BLaER1 (cell line): ENCODE measurements around the gene SLK.

ENCODE experiments used
- H3K27ac ChIP-seq: shearing (Covaris generic); formaldehyde crosslinking; 2 replicates; pipeline ENCODE4 v1.8.1; 2022
- H3K27me3 ChIP-seq: shearing (Covaris generic); formaldehyde crosslinking; 2 replicates; pipeline ENCODE4 v1.8.1; 2022
- H3K36me3 ChIP-seq: shearing (Covaris generic); formaldehyde crosslinking; 2 replicates; pipeline ENCODE4 v1.8.1; 2022
- H3K4me1 ChIP-seq: shearing (Covaris generic); formaldehyde crosslinking; 2 replicates; pipeline ENCODE4 v1.8.1; 2022
- H3K4me2 ChIP-seq: shearing (Covaris generic); formaldehyde crosslinking; 2 replicates; pipeline ENCODE4 v1.8.1; 2022
- H3K4me3 ChIP-seq: shearing (Covaris generic); formaldehyde crosslinking; 2 replicates; pipeline ENCODE4 v1.8.1; 2022
- H3K9ac ChIP-seq: shearing (Covaris generic); formaldehyde crosslinking; 2 replicates; pipeline ENCODE4 v1.8.1; 2022
- H3K9me3 ChIP-seq: shearing (Covaris generic); formaldehyde crosslinking; 2 replicates; pipeline ENCODE4 v1.8.1; 2022
- H4K20me1 ChIP-seq: shearing (Covaris generic); formaldehyde crosslinking; 2 replicates; pipeline ENCODE4 v1.8.1; 2022
- Cebpa-rat ChIP-seq: shearing (Covaris generic); IDR thresholded peaks from 2 replicates; pipeline ENCODE4 v1.8.1; 2022

SLK gene

GRCh38 chr10:103960103-103960502, 6.8 kb upstream of the SLK start:
- H3K36me3 ChIP-seq, result no peaks in the 10 kb centered on the region
- H3K4me2 ChIP-seq, result no peak overlapping the region
- no peak overlapping the region for H3K9ac ChIP-seq
- no peaks in the 10 kb centered on the region for H3K27me3 ChIP-seq
- no peaks in the 10 kb centered on the region for H3K4me1 ChIP-seq
- no peaks in the 10 kb centered on the region for H4K20me1 ChIP-seq
- H3K9me3 ChIP-seq, result no peaks in the 10 kb centered on the region
- no peak overlapping the region for H3K4me3 ChIP-seq
- no peak for TF ChIP-seq Cebpa-rat
- H3K27ac ChIP-seq, result no peak overlapping the region

- Histone ChIP-seq H3K36me3 (no peaks in the 10 kb centered on the region), H3K9me3 (no peaks in the 10 kb centered on the region), H3K4me1 (peaks cover 27% of the 10 kb centered on the region), H3K9ac (peak overlapping the region; percentile 96), H3K4me2 (peak overlapping the region; percentile 91), H3K4me3 (peak overlapping the region; percentile 96), H4K20me1 (peaks cover 49% of the 10 kb centered on the region), H3K27me3 (no peaks in the 10 kb centered on the region), H3K27ac (peak overlapping the region; percentile 94)
- TF ChIP-seq Cebpa-rat, result no peak
Observed at GRCh38 chr10:103967448-103968071, 620 bp downstream of the SLK start.

GRCh38 chr10:103968441-103969391, 1.8 kb downstream of the SLK start:
- Histone ChIP-seq H3K4me3 (peak overlapping the region; percentile 96), H3K4me1 (peaks cover 27% of the 10 kb centered on the region), H3K9ac (peak overlapping the region; percentile 96), H3K27me3 (no peaks in the 10 kb centered on the region), H3K27ac (no peak overlapping the region), H3K36me3 (no peaks in the 10 kb centered on the region), H4K20me1 (peaks cover 52% of the 10 kb centered on the region), H3K9me3 (no peaks in the 10 kb centered on the region), H3K4me2 (peak overlapping the region; percentile 91)
- no peak for TF ChIP-seq Cebpa-rat

GRCh38 chr10:103969436-103969835, 2.5 kb downstream of the SLK start:
- H4K20me1 ChIP-seq, result peaks cover 52% of the 10 kb centered on the region
- H3K9me3 ChIP-seq, result no peaks in the 10 kb centered on the region; the same call in 1 of the 2 replicates
- no peaks in the 10 kb centered on the region for H3K36me3 ChIP-seq
- H3K4me2 ChIP-seq, result peak overlapping the region; percentile 91
- H3K9ac ChIP-seq, result peak overlapping the region; percentile 57
- H3K4me3 ChIP-seq, result peak overlapping the region; percentile 96
- H3K27ac ChIP-seq, result no peak overlapping the region
- H3K27me3 ChIP-seq, result no peaks in the 10 kb centered on the region
- H3K4me1 ChIP-seq, result peaks cover 27% of the 10 kb centered on the region
- TF ChIP-seq Cebpa-rat, result no peak

GRCh38 chr10:103969857-103970627, 3.1 kb downstream of the SLK start:
- Histone ChIP-seq H3K4me3 (peak overlapping the region; percentile 96), H3K9me3 (peaks cover 4% of the 10 kb centered on the region; the same call in 1 of the 2 replicates), H3K4me2 (peak overlapping the region; percentile 91), H3K9ac (peak overlapping the region; percentile 57), H3K27ac (no peak overlapping the region), H4K20me1 (peaks cover 52% of the 10 kb centered on the region), H3K36me3 (no peaks in the 10 kb centered on the region), H3K4me1 (peaks cover 27% of the 10 kb centered on the region), H3K27me3 (no peaks in the 10 kb centered on the region)
- TF ChIP-seq Cebpa-rat, result no peak

- H3K4me3 ChIP-seq, result no peak overlapping the region
- H4K20me1 ChIP-seq, result peaks cover 45% of the 10 kb centered on the region; the same call in 1 of the 2 replicates
- peaks cover 7% of the 10 kb centered on the region for H3K4me1 ChIP-seq
- H3K27ac ChIP-seq, result no peak overlapping the region
- H3K27me3 ChIP-seq, result no peaks in the 10 kb centered on the region
- peaks cover 4% of the 10 kb centered on the region; the same call in 1 of the 2 replicates for H3K9me3 ChIP-seq
- no peak overlapping the region for H3K4me2 ChIP-seq
- no peak overlapping the region for H3K9ac ChIP-seq
- no peak for TF ChIP-seq Cebpa-rat
- no peaks in the 10 kb centered on the region for H3K36me3 ChIP-seq
Observed at GRCh38 chr10:103975169-103975568, 8.2 kb downstream of the SLK start.

- TF ChIP-seq Cebpa-rat, result no peak
- Histone ChIP-seq H3K9ac (no peak overlapping the region), H3K27ac (no peak overlapping the region), H3K4me1 (no peaks in the 10 kb centered on the region), H3K9me3 (peaks cover 18% of the 10 kb centered on the region; the same call in 1 of the 2 replicates), H3K4me2 (no peak overlapping the region), H4K20me1 (peaks cover 30% of the 10 kb centered on the region), H3K4me3 (no peak overlapping the region), H3K27me3 (no peaks in the 10 kb centered on the region), H3K36me3 (no peaks in the 10 kb centered on the region)
Observed at GRCh38 chr10:103977204-103977603, 10.3 kb downstream of the SLK start.

- Histone ChIP-seq H4K20me1 (peaks cover 47% of the 10 kb centered on the region), H3K4me1 (peaks cover 19% of the 10 kb centered on the region), H3K4me3 (no peak overlapping the region)
Observed at GRCh38 chr10:103979530-103979929, 12.6 kb downstream of the SLK start.

GRCh38 chr10:103980288-103980906, 13.5 kb downstream of the SLK start:
- no peaks in the 10 kb centered on the region for H3K36me3 ChIP-seq
- H3K9ac ChIP-seq, result no peak overlapping the region
- peaks cover 54% of the 10 kb centered on the region for H4K20me1 ChIP-seq
- H3K27ac ChIP-seq, result no peak overlapping the region
- no peak overlapping the region for H3K4me3 ChIP-seq
- H3K9me3 ChIP-seq, result peaks cover 14% of the 10 kb centered on the region; the same call in 1 of the 2 replicates
- no peaks in the 10 kb centered on the region for H3K27me3 ChIP-seq
- no peak overlapping the region for H3K4me2 ChIP-seq
- TF ChIP-seq Cebpa-rat, result no peak
- H3K4me1 ChIP-seq, result peaks cover 19% of the 10 kb centered on the region

More at GRCh38 chr10:103979530-103979929, 12.6 kb downstream of the SLK start:
- no peak overlapping the region for H3K27ac ChIP-seq
- H3K9me3 ChIP-seq, result peaks cover 18% of the 10 kb centered on the region; the same call in 1 of the 2 replicates
- TF ChIP-seq Cebpa-rat, result no peak
- H3K9ac ChIP-seq, result no peak overlapping the region
- H3K27me3 ChIP-seq, result no peaks in the 10 kb centered on the region
- no peak overlapping the region for H3K4me2 ChIP-seq
- H3K36me3 ChIP-seq, result no peaks in the 10 kb centered on the region
